Middle frontal gyrus (tissue), 1 donor: ENCODE data around the gene GATAD2B.

Experiments used
- DNase-seq: peaks from one replicate; pipeline ENCODE4 v3.0.0-alpha.2; 2015; ENCODE audit warnings: low spot score; ENCODE audit errors: extremely low spot score

Gene GATAD2B

GRCh38 chr1:153763365-153764225, 159.2 kb downstream of the GATAD2B start:
- no peak for DNase-seq

GRCh38 chr1:153760440-153760839, 162.3 kb downstream of the GATAD2B start:
- DNase-seq = no peak
